SK-N-SH (cell line): Measurements from ENCODE around the gene MSH6.

ENCODE experiments used
- CTCF ChIP-seq: fragments of 200-600 bp; sonication (generic); IDR thresholded peaks from 2 replicates; pipeline ENCODE4 v1.6.1; 2017; ENCODE audit warnings: antibody characterized with exemption, mild to moderate bottlenecking, moderate library complexity
- EP300 ChIP-seq, 2 experiments: IDR thresholded peaks; 2 replicates each; pipeline versions ENCODE4 v1.4.0 to v1.6.1; 2012; ENCODE audit warnings: borderline replicate concordance in 1 of 2, low read depth in 1 of 2, low read length in 1 of 2
- PBX3 ChIP-seq: IDR thresholded peaks from 2 replicates; pipeline ENCODE4; 2012
- POLR2AphosphoS5 ChIP-seq: IDR thresholded peaks from 2 replicates; pipeline ENCODE4 v1.6.1; 2012; ENCODE audit warnings: low read depth, low read length
- REST ChIP-seq: IDR thresholded peaks from 2 replicates; pipeline ENCODE4 v1.6.1; 2012; ENCODE audit warnings: mild to moderate bottlenecking, low read depth, low read length, moderate library complexity
- SMC3 ChIP-seq: IDR thresholded peaks from 2 replicates; pipeline ENCODE4 v1.6.1; 2012; ENCODE audit warnings: low read depth, low read length, improper control_type of control experiment
- USF1 ChIP-seq: IDR thresholded peaks from 2 replicates; pipeline ENCODE4 v1.4.0; 2012; ENCODE audit warnings: low read depth, borderline replicate concordance
- USF2 ChIP-seq: fragments of 150-350 bp; IDR thresholded peaks from 2 replicates; pipeline ENCODE4 v1.6.1; 2017; ENCODE audit warnings: antibody characterized with exemption, low read length, low read depth, borderline replicate concordance
- TF ChIP-seq, protein P1 (sequence below): IDR thresholded peaks from 2 replicates; pipeline ENCODE4 v1.4.0; 2012; ENCODE audit warnings: low read depth, borderline replicate concordance

DNA sequence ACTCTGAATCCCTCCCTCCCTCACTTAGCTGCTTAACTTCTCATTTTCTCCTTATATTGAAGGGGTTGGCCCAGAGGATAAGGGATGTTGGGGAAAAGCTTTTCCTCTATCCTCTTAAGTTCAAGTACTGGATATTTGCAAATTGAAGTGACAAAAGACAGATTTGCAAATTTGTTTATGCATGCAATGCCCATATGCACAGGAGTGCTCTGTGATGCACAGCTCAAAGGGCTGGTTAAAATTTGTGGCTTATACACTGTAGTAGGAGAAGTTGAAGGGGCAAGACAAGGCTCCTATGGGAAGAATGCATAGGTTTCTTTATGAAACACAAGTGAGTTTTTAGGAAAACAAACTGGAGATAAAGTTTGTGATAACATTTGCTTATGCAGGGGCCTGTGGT is 8.4 kb upstream of the MSH6 start:
- TF ChIP-seq, protein P1, sequence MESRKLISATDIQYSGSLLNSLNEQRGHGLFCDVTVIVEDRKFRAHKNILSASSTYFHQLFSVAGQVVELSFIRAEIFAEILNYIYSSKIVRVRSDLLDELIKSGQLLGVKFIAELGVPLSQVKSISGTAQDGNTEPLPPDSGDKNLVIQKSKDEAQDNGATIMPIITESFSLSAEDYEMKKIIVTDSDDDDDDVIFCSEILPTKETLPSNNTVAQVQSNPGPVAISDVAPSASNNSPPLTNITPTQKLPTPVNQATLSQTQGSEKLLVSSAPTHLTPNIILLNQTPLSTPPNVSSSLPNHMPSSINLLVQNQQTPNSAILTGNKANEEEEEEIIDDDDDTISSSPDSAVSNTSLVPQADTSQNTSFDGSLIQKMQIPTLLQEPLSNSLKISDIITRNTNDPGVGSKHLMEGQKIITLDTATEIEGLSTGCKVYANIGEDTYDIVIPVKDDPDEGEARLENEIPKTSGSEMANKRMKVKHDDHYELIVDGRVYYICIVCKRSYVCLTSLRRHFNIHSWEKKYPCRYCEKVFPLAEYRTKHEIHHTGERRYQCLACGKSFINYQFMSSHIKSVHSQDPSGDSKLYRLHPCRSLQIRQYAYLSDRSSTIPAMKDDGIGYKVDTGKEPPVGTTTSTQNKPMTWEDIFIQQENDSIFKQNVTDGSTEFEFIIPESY = no peak
- TF ChIP-seq USF2 = no peak
- TF ChIP-seq SMC3 = no peak
- TF ChIP-seq CTCF = no peak
- TF ChIP-seq EP300 (IDR thresholded peaks at IDR 0.05; ENCODE audit: borderline replicate concordance in 1 of 2, low read depth in 1 of 2, low read length in 1 of 2) = no peak
- TF ChIP-seq POLR2AphosphoS5 = no peak
- no peak for TF ChIP-seq USF1
- no peak for TF ChIP-seq REST
- TF ChIP-seq PBX3 = no peak
